Activated CD8-positive, alpha-beta memory T cell treated with anti-CD3 and anti-CD28 coated beads, Interleukin-2, amount 10 ng/mL, durations not matched to agents 7 days and 5 days (primary cell): Measurements from ENCODE around the gene OR2C1. TPM values are rescaled to one million over a fixed set of nuclear protein-coding genes. Genes with fewer than 3 reads are reported as not detected.

Experiments used
- total RNA-seq, 2 experiments: library from RNA; stranded (reverse); gene quantifications; one replicate each; pipeline ENCODE4 v1.2.3, GENCODE V29; 2021

The OR2C1 gene
- total RNA-seq, 2 experiments from 2014 or later: not detected

Other genes with a start within 250 kb of the OR2C1 start
- gene ZNF205, start 243.3 kb upstream of the OR2C1 start, total RNA-seq: not detected
- gene ZNF213, start 220.9 kb upstream of the OR2C1 start, total RNA-seq: 10 to 100 TPM; 10.6 to 12.3 TPM
- not detected for gene OR1F1, start 167.7 kb upstream of the OR2C1 start, total RNA-seq
- 10 to 100 TPM; 12.3 to 12.9 TPM for gene ZNF200, start 120.7 kb upstream of the OR2C1 start, total RNA-seq
- under 1 TPM; 0.07 to 0.09 TPM for gene MEFV, start 99.3 kb upstream of the OR2C1 start, total RNA-seq
- gene ZNF263, start 72.4 kb upstream of the OR2C1 start, total RNA-seq: 10 to 100 TPM; 21.5 to 25.6 TPM
- 1 to 10 TPM; 4.8 to 6.7 TPM for gene TIGD7, start 50.5 kb upstream of the OR2C1 start, total RNA-seq
- 10 to 100 TPM; 37.5 to 38.4 TPM for gene ZNF75A, start 50.4 kb upstream of the OR2C1 start, total RNA-seq
- gene ZSCAN32, start 45.1 kb downstream of the OR2C1 start, total RNA-seq: 10 to 100 TPM; 15.6 to 18.2 TPM
- gene ZNF174, start 45.3 kb downstream of the OR2C1 start, total RNA-seq: 10 to 100 TPM; 13.9 to 15.4 TPM
- 1 to 10 TPM; 2.4 to 2.6 TPM for gene ZNF597, start 87.6 kb downstream of the OR2C1 start, total RNA-seq
- gene NAA60, start 87.8 kb downstream of the OR2C1 start, total RNA-seq: 10 to 100 TPM; 50.2 to 50.6 TPM
- not detected for gene C16orf90, start 139.6 kb downstream of the OR2C1 start, total RNA-seq
- 10 to 100 TPM; 11.4 to 18.0 TPM for gene CLUAP1, start 145.1 kb downstream of the OR2C1 start, total RNA-seq
- 100 to 1,000 TPM in 1 of 2 experiments, 10 to 100 TPM in 1; 77.2 to 116 TPM for gene NLRC3, start 221.5 kb downstream of the OR2C1 start, total RNA-seq